ENCODE measurements around the gene COL2A1. TPM values are rescaled to one million over a fixed set of nuclear protein-coding genes. Genes with fewer than 3 reads are reported as not detected.

Gene COL2A1
- total and polyA plus RNA-seq, 2 donors (not counting 3 experiments of a cell fraction or from before 2014, with no cell fraction given) = not detected

DNA sequence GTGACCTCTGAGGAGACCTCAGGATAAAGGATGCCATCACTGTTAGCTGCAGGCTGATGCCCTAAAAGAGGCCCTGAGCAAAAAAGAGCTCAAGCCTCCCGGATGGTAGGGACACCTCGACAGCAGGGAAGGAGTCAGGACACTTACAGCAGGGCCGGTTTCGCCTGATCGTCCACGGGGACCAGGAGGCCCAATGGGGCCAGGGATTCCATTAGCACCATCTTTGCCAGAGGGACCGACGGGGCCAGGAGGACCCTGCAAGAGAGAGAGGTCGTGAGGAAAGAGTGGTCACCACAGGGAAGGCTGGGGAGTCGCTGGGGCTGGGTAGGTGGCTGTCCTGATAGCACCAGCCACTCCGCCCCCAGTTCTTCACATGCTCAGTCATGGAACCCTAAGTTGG lies 28.5 kb downstream of the COL2A1 start:
- Histone ChIP-seq H3K9ac (replicated peaks; ENCODE audit: extremely low read depth, insufficient read depth, low read length) (no peak overlapping the region), H3K4me3 (replicated peaks in 1 of 3; ENCODE audit: insufficient read depth in 1 of 3, low read depth in 1 of 3, low read length in 3 of 3) (no peak overlapping the region), H3K4me2 (ENCODE audit: insufficient read depth, low read length) (no peak overlapping the region), H3K9me1 (replicated peaks; ENCODE audit: control insufficient read depth, extremely low read depth, insufficient read depth, low read length) (no peaks in the 10 kb centered on the region), H3K36me3 (ENCODE audit: control insufficient read depth in 2 of 2, extremely low read depth in 1 of 2, insufficient read depth in 2 of 2, low read length in 2 of 2) (no peaks in the 10 kb centered on the region), H3K4me1 (ENCODE audit: control insufficient read depth, extremely low read depth, insufficient read depth, low read length) (no peaks in the 10 kb centered on the region), H2AFZ (ENCODE audit: low read depth, low read length) (no peak overlapping the region), H3K79me2 (ENCODE audit: control insufficient read depth, insufficient read depth, low read length) (no peaks in the 10 kb centered on the region), H3K27ac (ENCODE audit: insufficient read depth, low read depth, low read length) (no peak overlapping the region), H3K27me3 (ENCODE audit: control insufficient read depth in 2 of 2, insufficient read depth in 2 of 2, low read length in 2 of 2) (peaks cover 0 to 2% of the 10 kb centered on the region in 2 experiments), H3K9me3 (replicated peaks; ENCODE audit: control insufficient read depth, insufficient read depth, low read length) (no peaks in the 10 kb centered on the region), H4K20me1 (replicated peaks; ENCODE audit: control insufficient read depth, extremely low read depth, insufficient read depth, low read length) (no peaks in the 10 kb centered on the region)
- no peak for FAIRE-seq
- no peak for DNase-seq (ENCODE audit: low read depth, low spot score)
- dilution Hi-C loops (cut with MboI; ENCODE audit: extremely low pct_ligation_motif_present, low sequenced_read_pairs) (no loop called here), intact Hi-C loops (cut with micrococcal nuclease) (no loop called here)
- POLR2A ChIA-PET = no interaction called here
- CTCF ChIA-PET = interaction anchor here (1.4 to 1.7 kb wide), 2 partner anchors 13 to 26 kb away, joined by 6 read pairs; partner anchors contain the start of gene TMEM106C
- TF ChIP-seq POLR2AphosphoS5 (IDR thresholded peaks at IDR 0.05; ENCODE audit: insufficient read depth, low read depth, low read length) = no peak
- no peak for TF ChIP-seq JUN (IDR thresholded peaks at IDR 0.05; ENCODE audit: borderline replicate concordance, insufficient read depth, insufficient read length, low read depth)
- BruUV-seq (replicated peaks) = no TSS peak

DNA sequence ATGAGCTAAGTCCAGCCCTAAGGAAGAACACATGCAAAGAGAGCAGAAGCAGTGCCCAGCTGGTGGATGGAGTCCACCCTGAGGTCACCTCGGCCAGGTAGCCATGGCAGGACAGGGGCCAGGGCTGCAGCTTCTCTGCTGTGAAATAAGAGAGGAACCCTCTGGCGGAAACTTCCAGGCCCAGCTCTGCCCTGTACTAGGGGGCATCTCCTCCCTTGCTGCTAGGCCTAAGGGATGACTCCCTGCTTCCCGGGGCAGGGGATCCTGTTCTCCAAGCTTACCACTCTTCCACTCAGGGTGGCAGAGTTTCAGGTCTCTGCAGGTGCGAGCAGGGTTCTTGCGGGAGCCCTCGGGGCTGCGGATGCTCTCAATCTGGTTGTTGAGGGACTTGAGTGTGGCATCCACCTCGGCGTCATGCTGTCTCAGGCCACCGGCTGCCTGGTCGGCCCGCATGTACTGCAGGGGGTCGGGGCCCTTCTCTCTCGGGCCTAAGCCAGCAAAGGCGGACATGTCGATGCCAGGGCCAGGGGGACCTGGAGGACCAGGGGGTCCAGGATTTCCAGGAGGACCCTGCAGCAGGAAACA lies 29.1 kb downstream of the COL2A1 start:
- Histone ChIP-seq H3K4me2 (ENCODE audit: insufficient read depth, low read length) (no peak overlapping the region), H3K27me3 (ENCODE audit: control insufficient read depth in 2 of 2, insufficient read depth in 2 of 2, low read length in 2 of 2) (peaks cover 0 to 2% of the 10 kb centered on the region in 2 experiments), H3K36me3 (ENCODE audit: control insufficient read depth in 2 of 2, extremely low read depth in 1 of 2, insufficient read depth in 2 of 2, low read length in 2 of 2) (no peaks in the 10 kb centered on the region), H4K20me1 (replicated peaks; ENCODE audit: control insufficient read depth, extremely low read depth, insufficient read depth, low read length) (no peaks in the 10 kb centered on the region), H3K9ac (replicated peaks; ENCODE audit: extremely low read depth, insufficient read depth, low read length) (no peak overlapping the region), H3K79me2 (ENCODE audit: control insufficient read depth, insufficient read depth, low read length) (no peaks in the 10 kb centered on the region), H3K9me3 (replicated peaks; ENCODE audit: control insufficient read depth, insufficient read depth, low read length) (no peaks in the 10 kb centered on the region), H3K4me1 (ENCODE audit: control insufficient read depth, extremely low read depth, insufficient read depth, low read length) (no peaks in the 10 kb centered on the region), H2AFZ (ENCODE audit: low read depth, low read length) (no peak overlapping the region), H3K27ac (ENCODE audit: insufficient read depth, low read depth, low read length) (no peak overlapping the region), H3K4me3 (replicated peaks in 1 of 3; ENCODE audit: insufficient read depth in 1 of 3, low read depth in 1 of 3, low read length in 3 of 3) (no peak overlapping the region), H3K9me1 (replicated peaks; ENCODE audit: control insufficient read depth, extremely low read depth, insufficient read depth, low read length) (no peaks in the 10 kb centered on the region)
- TF ChIP-seq EZH2 (IDR thresholded peaks at IDR 0.05; ENCODE audit: borderline replicate concordance, low read depth, low read length, severe bottlenecking) = no peak
- TF ChIP-seq POLR2AphosphoS5 (IDR thresholded peaks at IDR 0.05; ENCODE audit: insufficient read depth, low read depth, low read length) = no peak
- no peak for TF ChIP-seq FOS (IDR thresholded peaks at IDR 0.05; ENCODE audit: borderline replicate concordance, insufficient read depth, low read length)
- TF ChIP-seq JUN (IDR thresholded peaks at IDR 0.05; ENCODE audit: borderline replicate concordance, insufficient read depth, insufficient read length, low read depth) = no peak
- TF ChIP-seq, protein P1, sequence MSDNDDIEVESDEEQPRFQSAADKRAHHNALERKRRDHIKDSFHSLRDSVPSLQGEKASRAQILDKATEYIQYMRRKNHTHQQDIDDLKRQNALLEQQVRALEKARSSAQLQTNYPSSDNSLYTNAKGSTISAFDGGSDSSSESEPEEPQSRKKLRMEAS (IDR thresholded peaks at IDR 0.05; ENCODE audit: insufficient read depth, insufficient read length) = no peak
- TF ChIP-seq GATA2 (IDR thresholded peaks at IDR 0.05; ENCODE audit: insufficient read depth, insufficient read length, low read depth, low read length) = no peak
- TF ChIP-seq MYC (IDR thresholded peaks at IDR 0.05; ENCODE audit: low read depth, low read length) = no peak
- TF ChIP-seq, protein P2, sequence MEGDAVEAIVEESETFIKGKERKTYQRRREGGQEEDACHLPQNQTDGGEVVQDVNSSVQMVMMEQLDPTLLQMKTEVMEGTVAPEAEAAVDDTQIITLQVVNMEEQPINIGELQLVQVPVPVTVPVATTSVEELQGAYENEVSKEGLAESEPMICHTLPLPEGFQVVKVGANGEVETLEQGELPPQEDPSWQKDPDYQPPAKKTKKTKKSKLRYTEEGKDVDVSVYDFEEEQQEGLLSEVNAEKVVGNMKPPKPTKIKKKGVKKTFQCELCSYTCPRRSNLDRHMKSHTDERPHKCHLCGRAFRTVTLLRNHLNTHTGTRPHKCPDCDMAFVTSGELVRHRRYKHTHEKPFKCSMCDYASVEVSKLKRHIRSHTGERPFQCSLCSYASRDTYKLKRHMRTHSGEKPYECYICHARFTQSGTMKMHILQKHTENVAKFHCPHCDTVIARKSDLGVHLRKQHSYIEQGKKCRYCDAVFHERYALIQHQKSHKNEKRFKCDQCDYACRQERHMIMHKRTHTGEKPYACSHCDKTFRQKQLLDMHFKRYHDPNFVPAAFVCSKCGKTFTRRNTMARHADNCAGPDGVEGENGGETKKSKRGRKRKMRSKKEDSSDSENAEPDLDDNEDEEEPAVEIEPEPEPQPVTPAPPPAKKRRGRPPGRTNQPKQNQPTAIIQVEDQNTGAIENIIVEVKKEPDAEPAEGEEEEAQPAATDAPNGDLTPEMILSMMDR (IDR thresholded peaks at IDR 0.05; ENCODE audit: extremely low read depth in 1 of 2, insufficient read depth in 1 of 2, low read depth in 1 of 2, low read length in 2 of 2) = no peak
- TF ChIP-seq POLR2A (IDR thresholded peaks at IDR 0.05; ENCODE audit: low read depth, low read length) = no peak
- BruUV-seq (replicated peaks) = no TSS peak
- DNase-seq (ENCODE audit: low read depth, low spot score) (no peak), FAIRE-seq (no peak)
- dilution Hi-C loops (cut with MboI; ENCODE audit: extremely low pct_ligation_motif_present, low sequenced_read_pairs) = no loop called here
- POLR2A ChIA-PET = no interaction called here
- intact Hi-C loops (cut with micrococcal nuclease) = no loop called here
- CTCF ChIA-PET = interaction anchor here (1.3 to 1.7 kb wide), 2 partner anchors 12 to 26 kb away, joined by 5 to 6 read pairs; partner anchors contain the start of gene TMEM106C

All from endothelial cell of umbilical vein (primary cell).